Stimulated activated CD8-positive, alpha-beta memory T cell treated with anti-CD3 and anti-CD28 coated beads, Interleukin-12 subunit alpha, Interleukin-12 subunit beta, amount 100 ng/mL, for 24 hours (primary cell): ENCODE data around the gene PUSL1.

Source experiments
- DNase-seq: peaks from one replicate; pipeline ENCODE4 v3.0.0-alpha.2; 2020; ENCODE audit errors: extremely low read depth

PUSL1 gene

GRCh38 chr1:1307923-1308755 lies at the start of gene PUSL1, which contains the start of gene ACAP3:
Gene PUSL1, plus strand, starts transcription at chr1:1308597. Its CDS starts 47 bp downstream, at chr1:1308644.
Gene ACAP3, minus strand, starts transcription at chr1:1307930. Its CDS starts 115 bp downstream, at chr1:1307815.
- DNase-seq, result peak; percentile 80

DNA sequence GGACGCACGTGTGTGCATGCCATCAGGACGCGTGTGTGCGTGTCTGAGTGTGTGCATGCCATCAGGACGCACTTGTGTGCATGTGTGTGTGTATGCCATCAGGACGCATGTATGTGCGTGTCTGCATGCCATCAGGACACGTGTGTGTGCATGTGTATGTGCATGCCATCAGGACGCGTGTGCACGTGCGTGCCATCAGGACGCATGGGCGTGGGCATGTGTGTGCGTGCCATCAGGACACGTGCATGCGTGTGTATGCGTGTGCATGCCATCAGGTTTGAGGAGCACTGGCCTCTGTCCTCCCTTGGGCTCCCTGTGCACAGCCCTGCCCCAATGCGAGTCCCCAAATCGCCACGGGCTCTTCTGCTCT lies 49.3 kb upstream of the PUSL1 start:
- DNase-seq, result no peak

DNA sequence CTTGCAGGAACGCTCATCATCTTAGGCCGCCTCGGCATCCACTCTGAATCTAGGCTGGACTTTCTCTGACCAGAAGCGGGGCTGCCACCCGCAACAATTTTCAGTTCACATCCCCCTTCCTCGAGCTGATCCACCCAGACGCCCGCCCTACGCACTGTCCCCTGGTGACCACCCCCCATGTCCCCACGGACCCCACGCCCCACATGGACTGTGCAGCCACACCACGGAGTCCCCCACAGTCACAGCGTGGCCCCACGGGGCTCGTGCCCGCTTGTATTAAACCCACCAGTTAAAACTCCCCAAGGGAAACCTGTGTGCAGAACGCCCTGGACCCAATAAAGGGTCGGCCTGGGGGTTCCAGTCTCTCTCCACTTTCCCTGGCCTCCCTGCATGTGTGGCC lies 48.9 kb upstream of the PUSL1 start:
- DNase-seq, result no peak

GRCh38 chr1:1259951-1260600 lies 48.3 kb upstream of the PUSL1 start:
- no peak for DNase-seq

DNA sequence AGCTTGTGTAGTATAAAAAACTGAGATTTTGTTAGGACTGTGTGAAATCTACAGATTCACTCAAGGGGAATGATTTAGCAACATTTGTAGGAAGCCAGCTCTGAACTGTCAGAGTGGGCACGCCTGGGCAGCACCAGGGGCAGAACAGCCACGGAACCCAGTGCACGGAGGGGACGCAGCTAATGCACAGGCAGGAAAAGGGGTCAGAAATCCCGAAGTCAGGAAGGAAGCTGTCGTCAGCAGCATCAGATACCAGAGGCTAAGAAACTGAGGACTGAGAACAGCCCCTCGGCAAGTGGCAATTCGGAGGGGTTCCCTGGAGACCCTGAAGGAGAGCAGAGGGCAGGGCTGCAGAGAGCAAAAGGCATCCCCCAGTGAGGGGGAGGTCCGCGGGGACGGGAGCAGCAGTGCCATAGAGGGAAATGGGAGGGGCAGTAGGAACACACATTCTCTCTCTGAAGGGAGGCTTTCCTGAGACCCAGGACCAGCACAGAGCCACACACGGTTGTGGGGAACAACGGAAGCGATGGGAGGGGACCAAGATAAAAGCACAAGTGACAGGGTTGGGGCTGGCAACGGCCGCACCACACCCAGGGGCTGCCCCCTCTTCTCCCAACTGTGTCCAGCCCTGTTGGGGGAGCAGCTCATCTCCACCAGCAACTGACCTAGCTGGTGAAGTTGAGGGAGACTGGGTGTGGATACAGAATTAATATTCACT lies 47.4 kb upstream of the PUSL1 start:
- no peak for DNase-seq

- DNase-seq, result no peak
Observed at GRCh38 chr1:1262071-1262470, 46.3 kb upstream of the PUSL1 start.

GRCh38 chr1:1262758-1263157 lies 45.6 kb upstream of the PUSL1 start:
- no peak for DNase-seq

GRCh38 chr1:1264026-1264425 lies 44.4 kb upstream of the PUSL1 start:
- DNase-seq, result no peak

DNA sequence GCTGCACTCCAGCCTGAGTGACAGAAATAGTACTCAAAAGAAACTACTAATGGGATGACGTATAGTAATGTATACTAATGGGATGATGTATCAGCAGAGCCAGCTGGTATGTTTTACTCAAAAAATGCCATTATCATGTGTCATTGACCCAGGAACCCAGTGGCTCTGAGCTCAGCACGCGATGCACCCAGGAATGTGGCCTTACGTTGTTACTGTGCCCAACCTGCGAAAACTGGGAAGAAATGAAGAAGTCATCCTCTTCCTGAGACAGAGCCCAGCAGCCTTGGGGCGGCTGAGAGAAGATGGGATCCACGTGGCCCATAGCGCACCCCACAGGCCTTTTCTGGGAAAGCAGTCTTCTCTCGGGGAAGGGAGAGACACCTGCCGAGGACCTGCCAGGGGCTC lies 43.5 kb upstream of the PUSL1 start:
- no peak for DNase-seq

DNA sequence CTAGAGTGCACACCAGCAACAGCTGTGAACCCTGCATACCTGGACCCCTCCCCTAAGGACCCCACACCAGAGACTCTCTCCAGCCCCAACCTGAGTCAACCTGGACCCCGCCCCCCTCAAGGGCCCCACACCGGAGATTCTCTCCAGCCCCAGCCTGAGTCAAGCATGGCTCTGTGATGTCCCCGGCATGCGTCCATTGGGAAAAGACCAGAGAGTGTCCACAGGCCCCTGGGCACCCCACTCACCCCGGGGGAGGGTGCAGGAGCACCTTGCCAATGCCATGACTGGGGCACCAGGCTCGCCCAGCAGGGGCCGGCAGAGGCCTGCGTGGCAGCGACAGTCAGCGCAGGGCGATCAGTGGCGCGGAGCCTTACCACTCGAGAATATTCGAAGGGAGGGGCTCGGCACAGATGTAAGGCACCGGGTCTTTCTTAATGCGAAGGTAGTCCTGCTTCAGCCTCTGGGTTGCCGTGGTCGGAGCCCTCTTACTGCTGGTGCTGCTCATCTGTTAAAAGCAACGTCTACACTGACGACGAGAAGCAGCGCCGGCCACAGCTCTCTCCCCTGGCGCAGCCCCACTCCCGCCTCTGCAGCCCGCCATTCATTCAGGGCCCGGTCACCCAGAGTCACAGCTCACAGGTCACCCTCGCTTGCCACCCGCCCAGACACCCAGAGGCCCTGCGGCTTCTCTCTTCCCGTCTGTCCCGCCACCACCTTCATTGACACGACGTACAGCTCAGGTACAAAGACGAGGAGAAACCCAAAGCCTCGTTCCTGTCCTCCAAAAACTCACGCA lies 40.7 kb upstream of the PUSL1 start:
- no peak for DNase-seq

DNA sequence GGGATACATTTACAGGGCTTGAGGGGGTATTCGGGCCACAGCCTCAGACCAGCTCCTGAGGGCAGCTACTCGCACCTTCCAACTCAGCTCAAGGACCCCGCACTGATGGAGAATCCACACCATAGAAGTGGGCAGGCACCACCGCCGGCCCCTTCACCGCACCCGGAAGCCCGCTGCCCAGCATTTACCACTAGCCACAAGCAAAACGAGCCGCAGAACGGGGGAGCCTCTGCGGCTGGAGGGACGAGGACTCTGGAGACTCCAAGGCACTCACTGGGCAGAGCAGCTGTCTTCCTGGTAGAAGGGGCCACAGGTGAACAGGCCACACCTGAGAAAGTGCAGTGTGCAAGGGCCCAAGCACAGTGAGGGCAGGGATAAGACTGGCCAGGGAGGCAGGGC lies 40.1 kb upstream of the PUSL1 start:
- DNase-seq, result no peak

DNA sequence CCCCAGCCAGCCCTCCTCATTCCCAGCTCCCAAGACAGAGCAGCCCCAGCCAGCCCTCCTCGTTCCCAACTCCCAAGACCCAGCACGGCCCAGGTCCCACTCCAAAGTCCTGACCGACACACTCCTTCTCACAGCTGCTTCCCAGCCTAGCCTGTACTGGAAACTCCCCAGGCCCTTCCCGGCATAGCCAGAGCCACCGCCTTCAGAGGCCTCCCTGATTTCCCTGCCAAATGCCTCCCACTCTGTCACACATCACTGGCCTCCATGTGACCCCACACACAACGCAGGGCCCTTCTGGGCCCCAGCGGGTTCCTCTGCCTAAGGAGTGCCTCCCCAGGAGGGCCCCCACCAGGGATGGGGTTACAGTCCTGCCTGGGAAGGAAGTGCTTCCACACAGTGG lies 37.6 kb upstream of the PUSL1 start:
- no peak for DNase-seq

DNA sequence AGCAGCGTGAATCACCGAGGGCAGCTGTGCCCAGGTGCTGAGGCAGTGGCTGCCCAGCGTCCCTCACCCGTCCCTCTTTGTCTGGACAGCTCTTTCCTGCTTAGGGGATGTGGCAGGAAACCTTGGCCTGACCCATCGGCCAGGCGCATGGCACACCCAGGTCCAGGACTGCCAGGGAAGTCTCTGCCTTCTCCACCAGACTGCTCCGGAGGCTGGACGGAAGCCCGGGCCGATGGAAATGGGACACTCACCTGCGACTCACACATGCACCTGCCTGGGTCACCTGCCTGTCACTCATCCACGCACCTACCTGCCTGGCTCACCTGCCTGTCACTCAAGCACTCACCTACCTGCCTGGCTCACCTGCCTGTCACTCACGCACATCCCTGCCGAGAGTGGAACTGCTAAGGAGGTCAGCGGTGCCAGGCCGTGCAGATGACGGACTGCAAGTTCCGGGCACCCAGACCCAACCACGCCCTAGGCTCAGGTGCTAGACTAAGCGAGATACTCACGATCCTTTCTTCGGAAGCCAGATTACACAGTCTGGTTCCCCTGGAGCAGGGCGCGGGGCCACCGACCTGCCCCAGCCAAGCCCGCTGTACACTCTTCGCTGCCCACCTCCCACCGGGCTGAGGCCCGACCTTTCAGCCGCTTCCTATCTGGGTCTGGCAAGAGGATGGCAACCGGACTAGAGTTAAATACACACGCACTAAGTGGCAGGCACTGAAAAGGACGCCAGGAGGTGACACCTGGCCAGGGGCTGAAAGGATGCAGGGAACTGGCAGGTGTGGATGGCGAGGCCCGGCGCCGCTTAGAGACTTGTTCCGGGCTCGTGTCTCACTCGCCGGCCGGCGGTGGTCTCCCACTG lies 35.8 kb upstream of the PUSL1 start:
- DNase-seq, result no peak

GRCh38 chr1:1273209-1273511 lies 35.2 kb upstream of the PUSL1 start:
- no peak for DNase-seq

- peak; percentile 88 for DNase-seq
Observed at GRCh38 chr1:1273512-1274298, 34.7 kb upstream of the PUSL1 start, which contains the start of gene UBE2J2. Gene UBE2J2, minus strand, starts transcription at chr1:1273854. Its CDS starts 5,862 bp downstream, at chr1:1267992.

DNA sequence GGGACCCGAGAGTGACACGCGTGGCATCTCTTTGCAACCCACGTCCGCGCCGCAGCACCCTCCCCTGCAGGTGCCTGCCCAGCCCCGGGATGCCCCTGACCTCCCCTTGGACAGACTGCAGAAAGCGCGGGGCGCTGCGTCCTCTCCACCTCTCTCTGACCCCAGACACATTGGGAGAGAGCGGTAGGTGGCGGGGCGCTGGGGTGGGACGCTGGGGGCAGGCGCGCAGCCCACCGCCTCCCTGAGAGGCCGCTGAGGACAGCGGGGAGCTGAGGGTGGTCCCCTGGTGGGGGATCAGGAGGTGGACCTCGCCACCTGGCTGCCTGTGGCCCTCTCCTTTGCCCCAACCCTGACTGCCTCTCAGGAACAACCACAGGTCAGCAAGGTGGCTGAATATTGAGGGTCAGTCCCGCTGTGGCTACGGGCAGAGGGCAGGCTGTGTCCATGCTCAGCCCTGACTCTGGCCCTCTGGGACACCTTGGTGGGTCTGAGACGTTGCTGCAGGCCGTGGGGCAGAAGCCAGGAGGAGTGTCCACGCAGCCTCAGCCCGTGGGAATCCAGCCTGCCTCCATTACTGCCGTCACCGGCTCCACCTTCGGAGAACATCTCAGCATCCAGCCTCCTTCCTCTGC lies 34.0 kb upstream of the PUSL1 start:
- no peak for DNase-seq

DNA sequence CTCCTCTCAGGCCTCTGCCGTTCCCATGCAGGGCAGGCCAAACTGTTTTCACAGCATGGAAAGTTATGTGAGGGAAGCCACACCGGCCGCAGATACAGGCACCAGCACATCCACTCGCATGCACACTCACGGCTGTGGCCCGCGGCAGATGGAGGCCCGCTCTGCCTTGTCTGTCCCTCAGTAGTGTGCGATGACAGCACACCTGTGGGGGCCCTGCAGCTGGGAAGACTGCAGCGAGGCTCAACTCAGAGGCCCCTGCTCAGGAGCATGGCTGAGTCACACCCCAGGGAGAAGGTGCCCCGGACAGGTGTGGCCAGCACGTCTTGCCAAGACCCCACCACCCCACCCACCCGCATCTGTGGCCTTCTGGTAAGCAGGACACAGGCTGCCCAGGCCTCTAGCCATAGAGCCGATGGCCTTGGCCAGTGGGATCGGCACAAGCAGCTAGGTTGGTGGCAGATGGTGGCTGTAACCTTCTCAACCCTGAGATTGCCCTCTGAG lies 33.4 kb upstream of the PUSL1 start:
- no peak for DNase-seq

DNA sequence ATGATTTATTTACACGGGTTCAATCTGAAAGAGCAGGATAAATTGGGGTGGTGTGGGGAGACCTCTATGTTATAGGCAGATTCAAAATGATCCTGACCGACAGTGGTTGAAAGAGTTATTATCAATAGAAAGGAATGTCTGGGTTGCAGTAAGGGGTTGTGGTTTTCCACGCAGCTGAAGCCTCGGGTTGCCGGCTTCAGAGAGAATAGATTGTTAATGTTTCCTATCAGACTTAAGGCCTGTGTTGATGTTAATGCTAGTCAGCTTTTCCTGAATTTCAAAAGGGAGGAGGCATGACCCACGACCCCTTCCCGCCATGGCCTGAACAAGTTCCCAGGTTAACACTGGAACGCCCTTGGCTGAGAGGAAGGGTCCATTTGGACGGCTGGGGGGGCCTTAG lies 32.6 kb upstream of the PUSL1 start:
- DNase-seq, result no peak

DNA sequence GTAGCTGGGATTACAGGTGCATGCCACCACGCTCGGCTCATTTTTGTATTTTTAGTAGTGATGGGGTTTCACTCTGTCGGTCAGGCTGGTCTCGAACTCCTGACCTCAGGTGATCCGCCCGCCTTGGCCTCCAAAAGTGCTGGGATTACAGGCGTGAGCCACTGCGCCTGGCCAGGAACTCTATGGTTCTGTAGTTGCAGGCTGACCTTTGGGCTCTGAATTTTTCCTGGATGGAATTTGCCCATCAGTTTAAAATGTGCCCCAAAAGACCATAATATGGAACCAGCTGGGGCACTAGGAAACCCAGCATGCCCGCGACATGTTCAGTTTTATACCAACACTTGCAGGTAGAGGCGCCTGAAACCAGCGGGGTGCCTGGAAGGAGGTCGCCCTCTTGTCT lies 29.8 kb upstream of the PUSL1 start:
- no peak for DNase-seq

DNA sequence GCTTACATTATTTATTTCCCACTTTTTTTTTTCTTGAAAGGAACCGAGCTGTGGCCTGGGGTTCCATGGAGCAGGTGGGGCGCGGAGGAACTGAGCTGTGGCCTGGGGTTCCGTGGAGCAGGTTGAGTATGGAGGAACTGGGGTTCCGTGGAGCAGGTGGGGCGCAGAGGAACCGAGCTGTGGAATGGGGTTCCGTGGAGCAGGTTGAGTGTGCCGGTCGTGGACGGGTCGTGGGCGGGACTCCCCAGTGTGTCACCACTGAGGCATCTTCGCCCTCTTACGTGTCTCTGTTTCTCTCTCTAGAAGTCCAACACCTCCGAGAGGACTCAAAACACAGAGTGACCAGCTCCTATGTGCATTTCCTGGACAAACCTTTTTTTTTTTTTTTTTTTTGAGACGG lies 29.4 kb upstream of the PUSL1 start:
- DNase-seq, result no peak
